ENCODE results near the gene ATP13A3. TPM values are rescaled to one million over a fixed set of nuclear protein-coding genes. Genes with fewer than 3 reads are reported as not detected.

ATP13A3 gene
- total and polyA plus RNA-seq, 7 donors: 10.9 to 82.7 (median 50.4) TPM

DNA sequence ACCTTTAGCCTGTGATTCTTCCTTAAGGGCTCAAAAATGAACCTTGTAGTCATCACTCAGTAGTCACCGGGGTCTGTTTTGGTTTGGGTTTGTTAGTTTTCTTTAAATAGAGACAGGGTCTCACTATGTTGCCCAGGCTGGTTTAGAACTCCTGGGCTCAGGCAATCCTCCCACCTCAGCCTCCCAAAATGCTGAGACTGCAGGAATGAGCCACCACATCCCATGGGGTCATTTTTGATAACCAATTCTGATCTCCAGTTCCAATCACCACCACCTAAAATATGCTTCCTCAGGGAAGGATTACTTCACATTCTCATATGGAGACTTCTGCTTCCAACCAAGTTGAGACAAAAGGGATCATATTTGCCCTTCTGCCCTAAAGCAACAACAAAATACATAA lies 22.1 kb downstream of the ATP13A3 start:
- 95 to 96% methylated on average over 1 of the region's 1 CpG for WGBS, 2 donors
- intact Hi-C loops (cut with DNase I): no loop called here

GRCh38 chr3:194462936-194463335 lies 23.9 kb downstream of the ATP13A3 start:
- intact Hi-C loops (cut with DNase I): no loop called here
- Histone ChIP-seq H3K4me1 (peaks cover 0 to 8% (median 2%) of the 10 kb centered on the region in 4 donors), H3K27ac (no peak overlapping the region), H3K36me3 (peaks cover 0 to 24% (median 4%) of the 10 kb centered on the region in 4 donors), H3K9me3 (no peaks in the 10 kb centered on the region), H3K4me3 (no peak overlapping the region), H3K27me3 (no peaks in the 10 kb centered on the region)
- 92 to 96% methylated on average over 2 of the region's 2 CpGs for WGBS, 2 donors
- DNase-seq: no peak
- TF ChIP-seq, protein P1, sequence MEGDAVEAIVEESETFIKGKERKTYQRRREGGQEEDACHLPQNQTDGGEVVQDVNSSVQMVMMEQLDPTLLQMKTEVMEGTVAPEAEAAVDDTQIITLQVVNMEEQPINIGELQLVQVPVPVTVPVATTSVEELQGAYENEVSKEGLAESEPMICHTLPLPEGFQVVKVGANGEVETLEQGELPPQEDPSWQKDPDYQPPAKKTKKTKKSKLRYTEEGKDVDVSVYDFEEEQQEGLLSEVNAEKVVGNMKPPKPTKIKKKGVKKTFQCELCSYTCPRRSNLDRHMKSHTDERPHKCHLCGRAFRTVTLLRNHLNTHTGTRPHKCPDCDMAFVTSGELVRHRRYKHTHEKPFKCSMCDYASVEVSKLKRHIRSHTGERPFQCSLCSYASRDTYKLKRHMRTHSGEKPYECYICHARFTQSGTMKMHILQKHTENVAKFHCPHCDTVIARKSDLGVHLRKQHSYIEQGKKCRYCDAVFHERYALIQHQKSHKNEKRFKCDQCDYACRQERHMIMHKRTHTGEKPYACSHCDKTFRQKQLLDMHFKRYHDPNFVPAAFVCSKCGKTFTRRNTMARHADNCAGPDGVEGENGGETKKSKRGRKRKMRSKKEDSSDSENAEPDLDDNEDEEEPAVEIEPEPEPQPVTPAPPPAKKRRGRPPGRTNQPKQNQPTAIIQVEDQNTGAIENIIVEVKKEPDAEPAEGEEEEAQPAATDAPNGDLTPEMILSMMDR (IDR thresholded peaks at IDR 0.05): no peak
- no peak for TF ChIP-seq POLR2A (IDR thresholded peaks at IDR 0.05)
- no peak for TF ChIP-seq EP300 (IDR thresholded peaks at IDR 0.05)
- TF ChIP-seq POLR2AphosphoS5 (IDR thresholded peaks at IDR 0.05): no peak

More for the DNA sequence above, 22.1 kb downstream of the ATP13A3 start:
- Histone ChIP-seq H3K27ac (no peak overlapping the region), H3K4me3 (no peak overlapping the region), H3K4me1 (peaks cover 0 to 8% (median 2%) of the 10 kb centered on the region in 4 donors), H3K9me3 (no peaks in the 10 kb centered on the region), H3K27me3 (no peaks in the 10 kb centered on the region), H3K36me3 (peaks cover 0 to 6% (median 0%) of the 10 kb centered on the region in 4 donors)
- TF ChIP-seq, protein P1 (IDR thresholded peaks at IDR 0.05): no peak
- TF ChIP-seq EP300 (IDR thresholded peaks at IDR 0.05): no peak
- TF ChIP-seq POLR2AphosphoS5 (IDR thresholded peaks at IDR 0.05): no peak
- TF ChIP-seq POLR2A (IDR thresholded peaks at IDR 0.05): no peak
- no peak for DNase-seq

- TF ChIP-seq POLR2A (IDR thresholded peaks at IDR 0.05) (no peak), EP300 (IDR thresholded peaks at IDR 0.05) (no peak), POLR2AphosphoS5 (IDR thresholded peaks at IDR 0.05) (no peak)
- TF ChIP-seq, protein P1 (IDR thresholded peaks at IDR 0.05): no peak
- DNase-seq: no peak
- 93% methylated on average over 5 of the region's 5 CpGs for WGBS, 2 donors
These were observed 26.2 kb downstream of the ATP13A3 start for GRCh38 chr3:194460566-194460965.

GRCh38 chr3:194458131-194458530 lies 28.7 kb downstream of the ATP13A3 start:
- Histone ChIP-seq H3K27ac (no peak overlapping the region), H3K4me1 (peaks cover 0 to 5% (median 2%) of the 10 kb centered on the region in 4 donors), H3K9me3 (no peaks in the 10 kb centered on the region), H3K4me3 (no peak overlapping the region), H3K36me3 (peaks cover 0 to 52% (median 4%) of the 10 kb centered on the region in 4 donors), H3K27me3 (no peaks in the 10 kb centered on the region)
- no peak for TF ChIP-seq EP300 (IDR thresholded peaks at IDR 0.05)
- TF ChIP-seq POLR2A (IDR thresholded peaks at IDR 0.05): no peak
- TF ChIP-seq, protein P1 (IDR thresholded peaks at IDR 0.05): no peak
- TF ChIP-seq POLR2AphosphoS5 (IDR thresholded peaks at IDR 0.05): no peak
- 96 to 98% methylated on average over 5 of the region's 5 CpGs for WGBS, 2 donors
- no peak for DNase-seq
- intact Hi-C loops (cut with DNase I): no loop called here

More at GRCh38 chr3:194460566-194460965, 26.2 kb downstream of the ATP13A3 start:
- Histone ChIP-seq H3K27ac (no peak overlapping the region), H3K27me3 (no peaks in the 10 kb centered on the region), H3K4me1 (peaks cover 0 to 5% (median 2%) of the 10 kb centered on the region in 4 donors), H3K9me3 (no peaks in the 10 kb centered on the region), H3K4me3 (no peak overlapping the region), H3K36me3 (peaks cover 0 to 36% (median 4%) of the 10 kb centered on the region in 4 donors)
- intact Hi-C loops (cut with DNase I): no loop called here

DNA sequence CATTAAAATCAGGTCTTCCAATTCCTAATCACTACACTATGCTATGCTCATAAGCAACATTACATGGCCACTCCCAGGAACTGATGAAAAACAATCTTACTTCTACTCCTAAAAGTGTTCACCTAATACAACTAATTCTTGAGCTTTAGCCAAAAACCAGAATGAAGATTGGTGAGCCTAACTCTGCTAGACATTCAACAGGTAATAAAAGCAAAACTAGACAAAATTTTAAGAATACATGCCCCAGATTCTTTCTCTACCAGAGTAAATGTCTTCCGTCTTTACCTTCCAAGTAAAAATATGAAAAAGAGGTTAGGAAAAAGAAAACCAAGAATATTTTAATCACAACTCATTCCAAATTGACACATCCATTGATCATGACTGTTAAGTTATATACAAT lies 31.3 kb downstream of the ATP13A3 start:
- no peaks in the 10 kb centered on the region for H3K27me3 ChIP-seq
- H3K9me3 ChIP-seq: no peaks in the 10 kb centered on the region
- H3K27ac ChIP-seq: no peak overlapping the region
- H3K36me3 ChIP-seq: peaks cover 0 to 78% (median 9%) of the 10 kb centered on the region in 4 donors
- intact Hi-C loops (cut with DNase I): no loop called here
- DNase-seq: no peak
- no peak overlapping the region for H3K4me3 ChIP-seq
- WGBS, 2 donors: 97 to 100% methylated on average over 1 of the region's 1 CpG
- no peaks in the 10 kb centered on the region for H3K4me1 ChIP-seq
- no peak for TF ChIP-seq EP300 (IDR thresholded peaks at IDR 0.05)
- no peak for TF ChIP-seq POLR2AphosphoS5 (IDR thresholded peaks at IDR 0.05)
- TF ChIP-seq, protein P1 (IDR thresholded peaks at IDR 0.05): no peak
- TF ChIP-seq POLR2A (IDR thresholded peaks at IDR 0.05): no peak
